ENCODE results near the gene ADAMTS5.

Gene ADAMTS5

GRCh38 chr21:26883768-26884167 is 83.1 kb downstream of the ADAMTS5 start:
- Mint-ChIP-seq H3K27me3 (ENCODE audit: low read depth) (peaks cover 8% of the 10 kb centered on the region), H3K27ac (no peak overlapping the region), H3K4me3 (no peak overlapping the region), H3K36me3 (ENCODE audit: low read depth) (no peaks in the 10 kb centered on the region), H3K4me1 (peaks cover 10% of the 10 kb centered on the region), H3K9me3 (peaks cover 4% of the 10 kb centered on the region)
- TF ChIP-seq CTCF (IDR thresholded peaks at IDR 0.05; ENCODE audit: unreplicated experiment in 3 of 3) = no peak

- TF ChIP-seq CTCF (IDR thresholded peaks at IDR 0.05; ENCODE audit: unreplicated experiment in 3 of 3) = peak; percentile 43 to 54 (median 45)
- H3K27ac Mint-ChIP-seq = peak overlapping the region in 1 of 3 experiments; percentile 28
- peaks cover 8% of the 10 kb centered on the region for H3K27me3 Mint-ChIP-seq (ENCODE audit: low read depth)
- H3K36me3 Mint-ChIP-seq (ENCODE audit: low read depth) = no peaks in the 10 kb centered on the region
- peaks cover 8% of the 10 kb centered on the region for H3K4me1 Mint-ChIP-seq
- peaks cover under 1% of the 10 kb centered on the region for H3K9me3 Mint-ChIP-seq
- H3K4me3 Mint-ChIP-seq = no peak overlapping the region
Measured at GRCh38 chr21:26881504-26882228, 85.2 kb downstream of the ADAMTS5 start.

GRCh38 chr21:26877018-26877417 is 89.9 kb downstream of the ADAMTS5 start:
- H3K9me3 Mint-ChIP-seq = peaks cover 11% of the 10 kb centered on the region
- TF ChIP-seq CTCF (IDR thresholded peaks at IDR 0.05; ENCODE audit: unreplicated experiment in 3 of 3) = no peak
- H3K4me3 Mint-ChIP-seq = peak overlapping the region in 1 of 3 experiments; percentile 62
- H3K4me1 Mint-ChIP-seq = peaks cover 9% of the 10 kb centered on the region
- peaks cover 4% of the 10 kb centered on the region for H3K27me3 Mint-ChIP-seq (ENCODE audit: low read depth)
- H3K36me3 Mint-ChIP-seq (ENCODE audit: low read depth) = no peaks in the 10 kb centered on the region
- H3K27ac Mint-ChIP-seq = peak overlapping the region; percentile 65 to 83 (median 81)

- TF ChIP-seq CTCF (IDR thresholded peaks at IDR 0.05; ENCODE audit: unreplicated experiment in 3 of 3) = no peak
- H3K4me3 Mint-ChIP-seq = no peak overlapping the region
- peaks cover 9% of the 10 kb centered on the region for H3K4me1 Mint-ChIP-seq
- H3K36me3 Mint-ChIP-seq (ENCODE audit: low read depth) = no peaks in the 10 kb centered on the region
- H3K27me3 Mint-ChIP-seq (ENCODE audit: low read depth) = no peaks in the 10 kb centered on the region
- peaks cover 18% of the 10 kb centered on the region for H3K9me3 Mint-ChIP-seq
- no peak overlapping the region for H3K27ac Mint-ChIP-seq
Measured at GRCh38 chr21:26874347-26874746, 92.5 kb downstream of the ADAMTS5 start.

Data from nephron (organoid).